Measurements from ENCODE around the gene GOSR1. TPM values are rescaled to one million over a fixed set of nuclear protein-coding genes. Genes with fewer than 3 reads are reported as not detected.
"Not testable (repeated sequence)": the region's sequence is repeated elsewhere in the genome, so short reads cannot be mapped to it uniquely, and the experiment has no call there.

The GOSR1 gene
- total RNA-seq, 1 donor from 2014 or later, result 20.9 TPM

- DNase-seq (ENCODE audit: low read depth, low spot score), result not testable (repeated sequence)
Measured at GRCh38 chr17:30574309-30574708, 97.1 kb downstream of the GOSR1 start.

GRCh38 chr17:30574806-30575205 lies 97.6 kb downstream of the GOSR1 start:
- DNase-seq (ENCODE audit: low read depth, low spot score), result not testable (repeated sequence)

- DNase-seq (ENCODE audit: low read depth, low spot score), result not testable (repeated sequence)
Measured at GRCh38 chr17:30575648-30576325, 98.6 kb downstream of the GOSR1 start.

- no peak for DNase-seq (ENCODE audit: low read depth, low spot score)
Measured at GRCh38 chr17:30576326-30576861, 99.2 kb downstream of the GOSR1 start.

Other genes starting within 250 kb of the GOSR1 start
- 0.07 and 0.11 TPM in 2 replicates for gene SLC6A4, start 241.7 kb upstream of the GOSR1 start, total RNA-seq
- 56.8 and 67.5 TPM in 2 replicates for gene BLMH, start 185.5 kb upstream of the GOSR1 start, total RNA-seq
- gene TMIGD1, start 143.4 kb upstream of the GOSR1 start, total RNA-seq, result not detected in 2 replicates
- gene CPD, start 98.5 kb upstream of the GOSR1 start, total RNA-seq, result 158 and 195 TPM in 2 replicates